Right lobe of liver (tissue), 6 donors: ENCODE data around the gene DDC. TPM values are rescaled to one million over a fixed set of nuclear protein-coding genes. Genes with fewer than 3 reads are reported as not detected.

Experiments used
- ATAC-seq, 4 donors: fragments of 200-7000 bp; cut with Tn5 transposase; one replicate each; pipeline ENCODE4 v1.9.1; 2020; ENCODE audit warnings: mild to moderate bottlenecking in 4 of 4, moderate library complexity in 4 of 4
- DNase-seq, 3 donors: peaks; one replicate each; pipeline ENCODE4 v3.0.0-alpha.2; 2020
- H3K27ac ChIP-seq, 3 donors: fragments of 200-600 bp; one replicate each; pipeline ENCODE4 v1.8.0; 2022
- H3K27me3 ChIP-seq, 2 donors: fragments of 200-600 bp; one replicate each; pipeline ENCODE4 v1.8.0; 2022
- H3K36me3 ChIP-seq, 4 donors: fragments of 200-600 bp; sonication (generic) in 1 of 4; one replicate each; pipeline versions ENCODE4 v1.5.1 to v1.8.0; 2017 to 2022; ENCODE audit warnings: control low read depth in 1 of 4
- H3K4me1 ChIP-seq, 4 donors: fragments of 200-600 bp; sonication (generic) in 1 of 4; one replicate each; pipeline versions ENCODE4 v1.5.1 to v1.8.0; 2017 to 2022; ENCODE audit warnings: control low read depth in 1 of 4
- H3K4me3 ChIP-seq, 3 donors: fragments of 200-600 bp; one replicate each; pipeline ENCODE4 v1.8.0; 2022
- H3K9me3 ChIP-seq, 4 donors: fragments of 200-600 bp; sonication (generic) in 1 of 4; one replicate each; pipeline versions ENCODE4 v1.5.1 to v1.8.0; 2017 to 2022; ENCODE audit warnings: control low read depth in 1 of 4
- POLR2A ChIP-seq: fragments of 450-650 bp; IDR thresholded peaks from one replicate; pipeline ENCODE4 v1.6.1; 2017; ENCODE audit warnings: antibody characterized with exemption, mild to moderate bottlenecking
- WGBS: methylation state at CpG from one replicate; pipeline ENCODE4 v1.1.6; 2018; ENCODE audit warnings: low coverage, low lambda C conversion rate; ENCODE audit not compliant: insufficient coverage; ENCODE audit errors: missing lambda C conversion rate; 5-methylcytosine and 5-hydroxymethylcytosine counted together
- intact Hi-C, 2 donors: fragments of 100-400 bp; cut with DNase I; formaldehyde crosslinking; loops; one replicate each; pipeline versions ENCODE4 v1.11.2 to v1.14.1; 2022
- total RNA-seq, 6 experiments: library from RNA; depleted of rRNA in 2 of 6; stranded (reverse); fragments of >200 nt in 2 of 6; fragmentation: NEBNext Ultra II Directional in 3 of 6; extraction: Animal tissue kit (Norgen Biotek cat#: 25700) in 3 of 6; gene quantifications; one replicate each; pipeline versions ENCODE4 v1.1.0 to v1.2.4, GENCODE V29; 2016 to 2023
- TF ChIP-seq, protein P1 (sequence below), 4 donors: fragments of 200-600 bp in 3 of 4; fragments of 450-650 bp in 1 of 4; IDR thresholded peaks; one replicate each; pipeline versions ENCODE4 v1.5.1 to v1.8.0; 2016 to 2022; ENCODE audit warnings: antibody characterized with exemption in 4 of 4, mild to moderate bottlenecking in 2 of 4
- donor health status: DM: no; HTN: yes; CAD: no.
- donor health status: DM: no; HTN: no; CAD: no.
- donor health status: DM: no; HTN: no; CAD: no.
- donor health status: DM: no; HTN: yes; CAD: no.
- donor health status: DM: no; HTN: yes; CAD: no.

Gene DDC
- total RNA-seq, 6 experiments from 2014 or later = 37.9 to 75.7 (median 45.2) TPM

DNA sequence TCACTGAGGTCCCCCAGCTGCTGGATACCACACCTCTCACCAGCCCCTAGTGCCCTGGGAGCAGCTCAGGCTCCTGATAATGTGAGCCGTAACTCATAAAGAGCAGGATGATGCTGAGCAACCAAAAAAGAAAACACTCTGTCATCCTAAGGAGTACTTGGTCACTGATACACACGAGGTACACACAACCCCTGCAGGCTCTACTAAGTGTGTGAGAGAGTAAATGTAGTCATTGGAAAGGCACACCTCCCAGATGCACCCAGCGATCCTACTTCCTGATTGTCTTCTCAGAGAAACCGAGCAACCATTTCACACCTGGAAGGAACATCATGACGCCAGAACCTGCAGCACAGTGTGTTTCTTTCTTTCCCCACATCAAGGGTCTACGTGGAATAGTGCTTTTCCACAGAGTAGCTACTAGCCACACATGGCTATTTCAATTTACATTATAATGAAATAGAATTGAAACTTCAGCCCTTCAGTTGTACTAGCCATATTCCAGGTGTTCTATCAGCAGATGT is 149.3 kb downstream of the DDC start:
- no peaks in the 10 kb centered on the region for H3K36me3 ChIP-seq
- DNase-seq (no peak), ATAC-seq (no peak)
- 57% methylated on average over 4 of the region's 6 CpGs for WGBS
- H3K27ac ChIP-seq = no peak overlapping the region
- no peak overlapping the region for H3K4me3 ChIP-seq
- no peaks in the 10 kb centered on the region for H3K4me1 ChIP-seq
- intact Hi-C loops = no loop called here
- no peaks in the 10 kb centered on the region for H3K9me3 ChIP-seq
- H3K27me3 ChIP-seq = no peaks in the 10 kb centered on the region
- TF ChIP-seq, protein P1, sequence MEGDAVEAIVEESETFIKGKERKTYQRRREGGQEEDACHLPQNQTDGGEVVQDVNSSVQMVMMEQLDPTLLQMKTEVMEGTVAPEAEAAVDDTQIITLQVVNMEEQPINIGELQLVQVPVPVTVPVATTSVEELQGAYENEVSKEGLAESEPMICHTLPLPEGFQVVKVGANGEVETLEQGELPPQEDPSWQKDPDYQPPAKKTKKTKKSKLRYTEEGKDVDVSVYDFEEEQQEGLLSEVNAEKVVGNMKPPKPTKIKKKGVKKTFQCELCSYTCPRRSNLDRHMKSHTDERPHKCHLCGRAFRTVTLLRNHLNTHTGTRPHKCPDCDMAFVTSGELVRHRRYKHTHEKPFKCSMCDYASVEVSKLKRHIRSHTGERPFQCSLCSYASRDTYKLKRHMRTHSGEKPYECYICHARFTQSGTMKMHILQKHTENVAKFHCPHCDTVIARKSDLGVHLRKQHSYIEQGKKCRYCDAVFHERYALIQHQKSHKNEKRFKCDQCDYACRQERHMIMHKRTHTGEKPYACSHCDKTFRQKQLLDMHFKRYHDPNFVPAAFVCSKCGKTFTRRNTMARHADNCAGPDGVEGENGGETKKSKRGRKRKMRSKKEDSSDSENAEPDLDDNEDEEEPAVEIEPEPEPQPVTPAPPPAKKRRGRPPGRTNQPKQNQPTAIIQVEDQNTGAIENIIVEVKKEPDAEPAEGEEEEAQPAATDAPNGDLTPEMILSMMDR (IDR thresholded peaks at IDR 0.05) = no peak
- no peak for TF ChIP-seq POLR2A

DNA sequence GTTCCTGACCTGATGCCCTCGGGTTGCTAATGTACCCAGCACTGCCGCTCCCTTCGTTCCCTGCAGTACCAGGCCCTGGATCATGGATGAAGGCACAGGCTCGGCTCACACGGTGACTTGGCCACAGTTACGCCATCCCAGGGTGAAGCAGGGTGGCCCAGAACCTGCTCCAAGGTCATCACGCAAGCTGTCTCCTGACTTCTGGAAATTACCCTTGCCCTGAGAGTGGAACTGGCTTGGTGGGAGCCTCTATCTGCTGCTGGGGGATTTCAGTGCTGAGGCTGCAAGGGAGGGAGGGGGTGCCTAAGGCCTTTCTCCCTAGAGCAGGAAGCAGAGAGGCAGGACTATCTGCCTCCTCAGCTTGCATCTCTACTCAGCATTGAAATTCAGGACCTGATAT is 151.6 kb downstream of the DDC start:
- intact Hi-C loops = no loop called here
- WGBS = 53% methylated on average over 2 of the region's 7 CpGs
- ATAC-seq = no peak

DNA sequence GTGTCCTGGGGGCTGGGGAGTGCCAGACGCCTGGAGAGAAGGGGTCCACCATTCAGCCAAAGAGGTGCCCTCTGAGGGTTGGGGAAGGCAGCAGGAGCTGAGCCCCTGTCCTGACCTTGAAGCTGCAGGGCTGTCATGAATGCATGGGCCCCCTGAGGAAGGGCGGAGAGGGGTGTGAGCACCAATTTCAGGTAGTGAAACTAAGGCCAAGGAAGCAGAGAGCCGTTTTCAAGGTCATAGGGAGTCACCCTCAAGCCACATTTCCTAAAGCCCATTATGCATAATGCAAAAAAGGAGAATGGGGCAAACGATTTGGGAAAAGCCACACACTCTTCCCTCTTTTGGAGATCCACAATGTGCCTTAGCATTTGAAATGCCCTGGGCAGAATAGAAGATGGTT is 152.2 kb downstream of the DDC start:
- 35% methylated on average over 3 of the region's 4 CpGs for WGBS
- H3K4me1 ChIP-seq = no peaks in the 10 kb centered on the region
- ATAC-seq = peak in 2 of 4 donors; percentile 10 to 27
- DNase-seq = no peak
- no peaks in the 10 kb centered on the region for H3K27me3 ChIP-seq
- no peaks in the 10 kb centered on the region for H3K9me3 ChIP-seq
- intact Hi-C loops = no loop called here
- H3K27ac ChIP-seq = no peak overlapping the region
- H3K36me3 ChIP-seq = no peaks in the 10 kb centered on the region
- no peak overlapping the region for H3K4me3 ChIP-seq
- TF ChIP-seq, protein P1 (IDR thresholded peaks at IDR 0.05) = no peak
- TF ChIP-seq POLR2A = no peak

More for the DNA sequence above, 151.6 kb downstream of the DDC start:
- Histone ChIP-seq H3K36me3 (no peaks in the 10 kb centered on the region), H3K4me1 (no peaks in the 10 kb centered on the region), H3K9me3 (no peaks in the 10 kb centered on the region), H3K27me3 (no peaks in the 10 kb centered on the region), H3K27ac (no peak overlapping the region), H3K4me3 (no peak overlapping the region)
- no peak for TF ChIP-seq POLR2A
- DNase-seq = no peak

DNA sequence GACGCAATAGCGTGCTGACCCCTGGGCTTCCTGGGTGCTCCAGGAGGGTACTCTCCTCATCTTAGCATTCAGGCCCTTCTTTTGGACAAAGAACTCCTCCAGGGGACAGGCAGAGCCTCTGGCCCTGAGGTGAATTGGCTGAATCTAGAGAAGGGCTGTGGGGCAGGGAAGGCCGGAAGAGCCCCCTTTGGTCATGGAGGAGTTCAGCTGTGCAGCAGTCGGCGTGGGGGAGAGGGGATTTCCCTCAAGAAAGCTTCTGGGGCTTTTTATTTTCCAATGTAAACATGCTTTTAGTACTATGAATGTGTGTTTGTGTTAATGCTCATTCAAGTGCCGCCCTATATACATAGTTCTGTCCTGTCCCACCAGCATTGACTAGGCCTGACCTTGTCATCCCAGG is 153.9 kb downstream of the DDC start:
- no peaks in the 10 kb centered on the region for H3K27me3 ChIP-seq
- H3K9me3 ChIP-seq = no peaks in the 10 kb centered on the region
- H3K4me3 ChIP-seq = no peak overlapping the region
- no peak for DNase-seq
- no peak for TF ChIP-seq POLR2A
- TF ChIP-seq, protein P1 (IDR thresholded peaks at IDR 0.05) = no peak
- intact Hi-C loops = no loop called here
- no peaks in the 10 kb centered on the region for H3K36me3 ChIP-seq
- no peak for ATAC-seq
- H3K27ac ChIP-seq = no peak overlapping the region
- 85% methylated on average over 4 of the region's 6 CpGs for WGBS
- H3K4me1 ChIP-seq = no peaks in the 10 kb centered on the region

DNA sequence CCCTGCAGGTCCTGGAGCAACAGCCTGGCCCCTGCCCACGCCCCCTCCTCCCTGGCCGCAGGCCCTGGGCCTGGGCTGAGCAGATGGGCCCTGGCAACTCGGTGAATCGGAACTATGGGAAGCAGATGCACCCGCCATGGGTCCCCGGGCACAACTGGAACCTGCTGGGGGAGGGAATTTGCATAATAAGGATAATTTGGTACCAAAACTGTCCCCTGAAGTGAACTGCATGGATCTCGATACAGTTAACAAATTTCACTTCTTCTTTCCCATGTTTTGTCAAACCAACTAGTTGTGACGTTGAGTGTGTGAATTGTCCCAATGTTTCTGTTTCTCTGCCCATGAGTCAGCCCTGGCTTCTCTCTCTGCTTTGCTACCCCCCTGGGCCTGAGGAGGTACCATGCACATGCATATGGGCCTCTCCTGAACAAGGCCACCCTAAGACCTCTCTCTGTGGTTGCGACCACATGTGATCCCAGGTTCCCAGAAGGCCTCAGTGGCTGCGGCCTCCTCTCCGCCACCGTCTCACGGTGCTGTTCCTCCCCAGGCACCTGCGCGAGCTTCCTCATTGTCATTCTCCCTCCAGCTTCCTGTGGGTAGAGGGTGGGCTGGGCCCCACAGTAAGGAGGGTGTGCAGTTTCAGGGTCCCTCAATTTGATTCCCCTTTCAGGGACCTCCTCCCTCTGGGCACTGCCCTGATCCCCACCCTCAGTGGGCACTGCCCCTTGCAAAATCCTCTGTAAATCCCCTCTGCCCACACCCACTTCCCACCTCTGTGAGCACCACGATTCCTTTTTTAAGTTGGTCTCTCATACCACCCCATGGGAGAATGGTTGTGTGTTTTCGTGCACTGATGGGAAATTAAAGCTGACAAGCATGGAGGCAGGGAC is 155.1 kb downstream of the DDC start:
- no peak for TF ChIP-seq POLR2A
- TF ChIP-seq, protein P1 (IDR thresholded peaks at IDR 0.05) = no peak
- H3K4me3 ChIP-seq = no peak overlapping the region
- DNase-seq (no peak), ATAC-seq (peak; percentile 24 to 56 (median 37))
- H3K36me3 ChIP-seq = no peaks in the 10 kb centered on the region
- H3K27me3 ChIP-seq = no peaks in the 10 kb centered on the region
- H3K9me3 ChIP-seq = no peaks in the 10 kb centered on the region
- intact Hi-C loops = no loop called here
- H3K4me1 ChIP-seq = no peaks in the 10 kb centered on the region
- no peak overlapping the region for H3K27ac ChIP-seq
- 50% methylated on average over 5 of the region's 17 CpGs for WGBS
